SK-N-SH (cell line): ENCODE data around the gene ERN1.

Source experiments
- EP300 ChIP-seq, 2 experiments: IDR thresholded peaks; 2 replicates each; pipeline versions ENCODE4 v1.4.0 to v1.6.1; 2012; ENCODE audit warnings: borderline replicate concordance in 1 of 2, low read depth in 1 of 2, low read length in 1 of 2
- EZH2phosphoT487 ChIP-seq: fragments of 200-600 bp; sonication (generic); IDR thresholded peaks from 2 replicates; pipeline ENCODE4 v1.6.1; 2017; ENCODE audit warnings: low read depth, mixed run types, mild to moderate bottlenecking, antibody characterized with exemption, moderate library complexity, borderline replicate concordance
- FOXM1 ChIP-seq: IDR thresholded peaks from 2 replicates; pipeline ENCODE4 v1.4.0; 2012; ENCODE audit warnings: low read depth, mild to moderate bottlenecking
- GABPA ChIP-seq: IDR thresholded peaks from 2 replicates; pipeline ENCODE4 v1.4.0; 2012; ENCODE audit warnings: low read depth, mild to moderate bottlenecking
- MAX ChIP-seq: IDR thresholded peaks from 2 replicates; pipeline ENCODE4 v1.4.0; 2012; ENCODE audit warnings: low read depth
- POLR2AphosphoS5 ChIP-seq: IDR thresholded peaks from 2 replicates; pipeline ENCODE4 v1.6.1; 2012; ENCODE audit warnings: low read depth, low read length
- TAF1 ChIP-seq: IDR thresholded peaks from 2 replicates; pipeline ENCODE4 v1.6.1; 2012; ENCODE audit warnings: low read depth, mild to moderate bottlenecking, low read length, moderate library complexity, borderline replicate concordance
- TEAD4 ChIP-seq: IDR thresholded peaks from 2 replicates; pipeline ENCODE4 v1.4.0; 2012; ENCODE audit warnings: mild to moderate bottlenecking, borderline replicate concordance; ENCODE audit not compliant: insufficient read depth
- USF1 ChIP-seq: IDR thresholded peaks from 2 replicates; pipeline ENCODE4 v1.4.0; 2012; ENCODE audit warnings: low read depth, borderline replicate concordance
- USF2 ChIP-seq: fragments of 150-350 bp; IDR thresholded peaks from 2 replicates; pipeline ENCODE4 v1.6.1; 2017; ENCODE audit warnings: antibody characterized with exemption, low read length, low read depth, borderline replicate concordance
- YY1 ChIP-seq: IDR thresholded peaks from 2 replicates; pipeline ENCODE4 v1.4.0; 2012; ENCODE audit warnings: low read depth, mild to moderate bottlenecking
- ZBTB33 ChIP-seq: IDR thresholded peaks from 2 replicates; pipeline ENCODE4 v1.4.0; 2012; ENCODE audit warnings: low read depth, borderline replicate concordance
- TF ChIP-seq, protein P1 (sequence below): fragments of 200-600 bp; sonication (generic); IDR thresholded peaks from 2 replicates; pipeline ENCODE4 v1.6.1; 2017; ENCODE audit warnings: antibody characterized with exemption, mild to moderate bottlenecking, moderate library complexity

DNA sequence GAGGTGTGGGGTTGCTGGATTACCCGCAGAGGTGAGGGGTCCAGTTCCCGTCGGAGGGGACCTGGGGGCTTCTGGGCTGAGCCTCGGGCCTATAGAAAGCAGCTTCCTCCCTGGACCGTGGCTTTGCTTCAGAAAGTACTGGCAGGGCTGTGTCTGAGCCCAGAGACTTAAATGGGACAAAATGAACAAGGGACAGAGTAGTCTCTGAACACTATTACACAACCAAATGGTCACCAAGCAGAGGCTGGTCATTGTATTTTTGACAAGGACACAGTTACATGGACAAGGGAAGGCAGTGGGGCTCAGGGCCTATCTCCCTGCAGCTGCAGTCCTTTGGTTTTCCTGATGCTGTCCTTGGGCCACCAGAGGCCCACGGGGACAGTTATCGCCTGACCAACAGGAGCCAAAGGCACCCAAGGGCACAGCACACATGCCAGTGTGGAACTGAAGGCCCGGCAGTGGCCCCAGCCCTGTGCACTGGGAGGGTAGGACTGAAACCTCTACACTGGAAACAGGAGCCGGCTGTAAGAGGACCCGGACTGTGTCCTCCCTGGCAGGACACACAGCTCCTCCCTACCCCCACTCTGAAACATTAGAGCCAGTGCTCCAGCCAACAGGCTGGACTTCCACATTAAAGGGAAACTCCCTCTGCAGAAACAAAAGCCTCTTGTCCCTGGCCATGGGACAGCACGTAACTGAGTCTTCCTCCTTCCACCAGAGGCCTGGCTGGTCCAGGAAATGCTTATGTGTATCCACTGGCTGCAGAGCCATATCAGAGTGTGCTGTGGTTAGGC is 26.0 kb upstream of the ERN1 start:
- no peak for TF ChIP-seq EZH2phosphoT487
- TF ChIP-seq, protein P1, sequence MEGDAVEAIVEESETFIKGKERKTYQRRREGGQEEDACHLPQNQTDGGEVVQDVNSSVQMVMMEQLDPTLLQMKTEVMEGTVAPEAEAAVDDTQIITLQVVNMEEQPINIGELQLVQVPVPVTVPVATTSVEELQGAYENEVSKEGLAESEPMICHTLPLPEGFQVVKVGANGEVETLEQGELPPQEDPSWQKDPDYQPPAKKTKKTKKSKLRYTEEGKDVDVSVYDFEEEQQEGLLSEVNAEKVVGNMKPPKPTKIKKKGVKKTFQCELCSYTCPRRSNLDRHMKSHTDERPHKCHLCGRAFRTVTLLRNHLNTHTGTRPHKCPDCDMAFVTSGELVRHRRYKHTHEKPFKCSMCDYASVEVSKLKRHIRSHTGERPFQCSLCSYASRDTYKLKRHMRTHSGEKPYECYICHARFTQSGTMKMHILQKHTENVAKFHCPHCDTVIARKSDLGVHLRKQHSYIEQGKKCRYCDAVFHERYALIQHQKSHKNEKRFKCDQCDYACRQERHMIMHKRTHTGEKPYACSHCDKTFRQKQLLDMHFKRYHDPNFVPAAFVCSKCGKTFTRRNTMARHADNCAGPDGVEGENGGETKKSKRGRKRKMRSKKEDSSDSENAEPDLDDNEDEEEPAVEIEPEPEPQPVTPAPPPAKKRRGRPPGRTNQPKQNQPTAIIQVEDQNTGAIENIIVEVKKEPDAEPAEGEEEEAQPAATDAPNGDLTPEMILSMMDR = no peak
- no peak for TF ChIP-seq FOXM1
- TF ChIP-seq EP300 (IDR thresholded peaks at IDR 0.05; ENCODE audit: borderline replicate concordance in 1 of 2, low read depth in 1 of 2, low read length in 1 of 2) = no peak
- TF ChIP-seq TEAD4 = no peak
- TF ChIP-seq TAF1 = no peak
- TF ChIP-seq POLR2AphosphoS5 = no peak
- TF ChIP-seq MAX = no peak
- no peak for TF ChIP-seq USF1
- no peak for TF ChIP-seq USF2
- no peak for TF ChIP-seq ZBTB33
- TF ChIP-seq YY1 = no peak
- no peak for TF ChIP-seq GABPA
